IMR-90 (cell line): ENCODE results near the gene C18orf32. TPM values are rescaled to one million over a fixed set of nuclear protein-coding genes. Genes with fewer than 3 reads are reported as not detected.

Experiments used
- ATAC-seq: fragments of 200-7000 bp; cut with Tn5 transposase; 2 replicates; pipeline ENCODE4 v1.9.1; 2020; ENCODE audit warnings: low read depth, mild to moderate bottlenecking, moderate library complexity
- BruUV-seq: library from RNA; stranded (reverse); fragments of 400-500 nt; replicated peaks from 2 replicates; lab custom pipeline; 2021; lab: Mats Ljungman, UMichigan
- CTCF ChIA-PET: fragments of 300-600 bp; formaldehyde crosslinking; extraction: SDS; loops from one replicate; lab custom pipeline; 2021; ENCODE audit warnings: antibody characterized with exemption; lab: Yijun Ruan, JAX
- POLR2A ChIA-PET: fragments of 300-600 bp; sonication (Branson Sonifier 250); formaldehyde crosslinking; loops from one replicate; lab custom pipeline; 2022; ENCODE audit warnings: antibody characterized with exemption; ENCODE audit not compliant: unreplicated experiment; lab: Charles Lee
- DNase-seq: peaks from one replicate; pipeline ENCODE4 v3.0.0; 2013
- H2AFZ ChIP-seq: replicated peaks from 2 replicates; pipeline ENCODE3; 2013; ENCODE audit warnings: low read length, mild to moderate bottlenecking; ENCODE audit not compliant: poor library complexity
- H2AK5ac ChIP-seq: 2 replicates; pipeline ENCODE4 v1.6.1; 2013; ENCODE audit warnings: low read depth, low read length, inconsistent platforms
- H2AK9ac ChIP-seq: replicated peaks from 2 replicates; pipeline ENCODE3; 2013; ENCODE audit warnings: mild to moderate bottlenecking, low read depth, low read length, moderate library complexity; ENCODE audit not compliant: poor library complexity
- H2BK120ac ChIP-seq: 2 replicates; pipeline ENCODE4 v1.6.1; 2013; ENCODE audit warnings: low read depth, low read length, inconsistent platforms
- H2BK15ac ChIP-seq: 3 replicates; pipeline ENCODE4 v1.6.1; 2013; ENCODE audit warnings: low read depth, low read length, inconsistent platforms
- H2BK20ac ChIP-seq: 2 replicates; pipeline ENCODE4 v1.6.1; 2013; ENCODE audit warnings: low read depth, mild to moderate bottlenecking, inconsistent platforms, low read length, moderate library complexity
- H2BK5ac ChIP-seq: 2 replicates; pipeline ENCODE4 v1.6.1; 2013; ENCODE audit warnings: mild to moderate bottlenecking, low read depth, low read length, inconsistent platforms; ENCODE audit not compliant: poor library complexity, severe bottlenecking
- H3K14ac ChIP-seq: replicated peaks from 2 replicates; pipeline ENCODE4 v1.6.1; 2013; ENCODE audit warnings: low read depth, low read length, inconsistent platforms
- H3K18ac ChIP-seq: 2 replicates; pipeline ENCODE4 v1.6.1; 2013; ENCODE audit warnings: low read depth, low read length, control low read depth
- H3K23ac ChIP-seq: 2 replicates; pipeline ENCODE4 v1.6.1; 2013; ENCODE audit warnings: low read depth, low read length, inconsistent platforms
- H3K27ac ChIP-seq: 2 replicates; pipeline ENCODE4 v1.5.1; 2013; ENCODE audit warnings: mild to moderate bottlenecking, control low read depth, low read length; ENCODE audit not compliant: insufficient read depth
- H3K27me3 ChIP-seq: 2 replicates; pipeline ENCODE4 v1.6.1; 2013; ENCODE audit warnings: low read length; ENCODE audit not compliant: control insufficient read depth, insufficient read depth
- H3K36me3 ChIP-seq: 2 replicates; pipeline ENCODE4 v1.6.1; 2013; ENCODE audit warnings: low read length, mixed read lengths; ENCODE audit not compliant: control insufficient read depth, insufficient read depth
- H3K4ac ChIP-seq: 2 replicates; pipeline ENCODE4 v1.6.1; 2013; ENCODE audit warnings: low read depth, low read length, inconsistent platforms
- H3K4me1 ChIP-seq: 2 replicates; pipeline ENCODE4 v1.6.1; 2013; ENCODE audit warnings: low read length, mixed read lengths; ENCODE audit not compliant: control insufficient read depth, insufficient read depth
- H3K4me2 ChIP-seq: 2 replicates; pipeline ENCODE4 v1.6.1; 2013; ENCODE audit warnings: low read depth, mild to moderate bottlenecking, control low read depth, low read length, moderate library complexity
- H3K4me3 ChIP-seq: 2 replicates; pipeline ENCODE4 v1.5.1; 2013; ENCODE audit warnings: low read depth, mild to moderate bottlenecking, control low read depth, low read length, moderate library complexity; ENCODE audit not compliant: insufficient read depth
- H3K56ac ChIP-seq: 2 replicates; pipeline ENCODE4 v1.6.1; 2013; ENCODE audit warnings: low read length, inconsistent platforms; ENCODE audit not compliant: insufficient read depth; ENCODE audit errors: extremely low read depth
- H3K79me1 ChIP-seq, 2 experiments: 2 replicates each; pipeline ENCODE4 v1.6.1; 2013; ENCODE audit warnings: low read length in 2 of 2, inconsistent platforms in 1 of 2, low read depth in 1 of 2
- H3K9ac ChIP-seq: 2 replicates; pipeline ENCODE4 v1.6.1; 2013; ENCODE audit warnings: low read depth, low read length, control low read depth
- H3K9me1 ChIP-seq: 2 replicates; pipeline ENCODE4 v1.6.1; 2013; ENCODE audit warnings: low read length, inconsistent platforms; ENCODE audit not compliant: insufficient read depth
- H3K9me3 ChIP-seq: 2 replicates; pipeline ENCODE4 v1.6.1; 2013; ENCODE audit warnings: low read length; ENCODE audit not compliant: control insufficient read depth, insufficient read depth
- H4K20me1 ChIP-seq: 2 replicates; pipeline ENCODE4 v1.6.1; 2013; ENCODE audit warnings: low read length, inconsistent platforms; ENCODE audit not compliant: insufficient read depth
- H4K5ac ChIP-seq: 2 replicates; pipeline ENCODE4 v1.6.1; 2013; ENCODE audit warnings: mild to moderate bottlenecking, low read depth, low read length, control low read depth
- H4K8ac ChIP-seq, 2 experiments: 2 replicates each; pipeline ENCODE4 v1.6.1; 2013; ENCODE audit warnings: low read depth in 2 of 2, low read length in 2 of 2, control low read depth in 1 of 2, inconsistent platforms in 1 of 2
- H4K91ac ChIP-seq: 2 replicates; pipeline ENCODE4 v1.6.1; 2013; ENCODE audit warnings: low read depth, low read length, inconsistent platforms; ENCODE audit not compliant: insufficient read depth
- BHLHE40 ChIP-seq: fragments of 150-350 bp; IDR thresholded peaks from 2 replicates; pipeline ENCODE4 v1.6.1; 2016; ENCODE audit warnings: mild to moderate bottlenecking, low read depth, low read length
- CEBPB ChIP-seq: IDR thresholded peaks from 2 replicates; pipeline ENCODE4 v1.6.1; 2012; ENCODE audit warnings: low read depth, low read length, improper control_type of control experiment
- CHD1 ChIP-seq: IDR thresholded peaks from 2 replicates; pipeline ENCODE4 v1.6.1; 2012; ENCODE audit warnings: low read depth, low read length, improper control_type of control experiment
- FOS ChIP-seq: fragments of 150-350 bp; IDR thresholded peaks from 2 replicates; pipeline ENCODE4 v1.6.1; 2016; ENCODE audit warnings: low read depth, low read length
- MAFK ChIP-seq: IDR thresholded peaks from 2 replicates; pipeline ENCODE4 v1.6.1; 2012; ENCODE audit warnings: low read depth, low read length, improper control_type of control experiment
- MAZ ChIP-seq: IDR thresholded peaks from 2 replicates; pipeline ENCODE4 v1.6.1; 2012; ENCODE audit warnings: low read depth, mild to moderate bottlenecking, low read length, improper control_type of control experiment, moderate library complexity, borderline replicate concordance
- MXI1 ChIP-seq: IDR thresholded peaks from 2 replicates; pipeline ENCODE4 v1.6.1; 2012; ENCODE audit warnings: low read depth, mild to moderate bottlenecking, low read length, moderate library complexity, borderline replicate concordance
- POLR2A ChIP-seq: IDR thresholded peaks from 2 replicates; pipeline ENCODE4 v1.6.1; 2012; ENCODE audit warnings: mild to moderate bottlenecking, low read depth, low read length
- RAD21 ChIP-seq: IDR thresholded peaks from 2 replicates; pipeline ENCODE4 v1.6.1; 2012; ENCODE audit warnings: low read length, improper control_type of control experiment
- RFX5 ChIP-seq: IDR thresholded peaks from 2 replicates; pipeline ENCODE4 v1.8.0; 2012; ENCODE audit warnings: low read depth, mild to moderate bottlenecking, low read length, moderate library complexity
- SMC3 ChIP-seq: fragments of 150-350 bp; IDR thresholded peaks from 2 replicates; pipeline ENCODE4 v1.6.1; 2016; ENCODE audit warnings: low read depth, mild to moderate bottlenecking, antibody characterized with exemption, low read length, moderate library complexity
- WGBS, 2 experiments: methylation state at CpG; one replicate each; pipeline versions ENCODE4 v1.1.5 to v1.1.7; 2013; ENCODE audit warnings: missing lambda C conversion rate in 2 of 2; ENCODE audit not compliant: insufficient read length in 1 of 2; ENCODE audit errors: extremely low coverage in 2 of 2; 5-methylcytosine and 5-hydroxymethylcytosine counted together
- dilution Hi-C: fragments of 300-500 bp; cut with HindIII; formaldehyde crosslinking; loops from one replicate; pipeline ENCODE4 v1.14.3; 2018; ENCODE audit warnings: low sequenced_read_pairs; ENCODE audit not compliant: unreplicated experiment
- in situ Hi-C: fragments of 300-500 bp; cut with MboI; formaldehyde crosslinking; loops from 3 replicates; pipeline ENCODE4 v1.14.3; 2019; ENCODE audit warnings: low sequenced_read_pairs, inconsistent platforms, mixed read lengths
- intact Hi-C: fragments of 100-400 bp; cut with micrococcal nuclease; formaldehyde crosslinking; loops from 2 replicates; pipeline ENCODE4 v1.10.0; 2022
- polyA plus RNA-seq, 3 experiments: library from polyadenylated mRNA; depleted of rRNA; stranded (reverse); fragments of >200 nt; gene quantifications; 2 replicates each; pipeline ENCODE4 v1.2.3, GENCODE V29; 2012; ENCODE audit warnings: low replicate concordance in 1 of 3
- total RNA-seq: library from RNA; depleted of rRNA; stranded (reverse); fragments of >200 nt; gene quantifications from 2 replicates; pipeline ENCODE4 v1.2.3, GENCODE V29; 2012
- TF ChIP-seq, protein P1 (sequence below): conservative IDR thresholded peaks from 2 replicates; pipeline ENCODE4 v1.5.1; 2012; ENCODE audit warnings: mild to moderate bottlenecking, low read depth, low read length, improper control_type of control experiment

Gene C18orf32
- total and polyA plus RNA-seq, 2 of the 4 experiments (the other 2 are of a cell fraction): 3.6 to 21.4 TPM

DNA sequence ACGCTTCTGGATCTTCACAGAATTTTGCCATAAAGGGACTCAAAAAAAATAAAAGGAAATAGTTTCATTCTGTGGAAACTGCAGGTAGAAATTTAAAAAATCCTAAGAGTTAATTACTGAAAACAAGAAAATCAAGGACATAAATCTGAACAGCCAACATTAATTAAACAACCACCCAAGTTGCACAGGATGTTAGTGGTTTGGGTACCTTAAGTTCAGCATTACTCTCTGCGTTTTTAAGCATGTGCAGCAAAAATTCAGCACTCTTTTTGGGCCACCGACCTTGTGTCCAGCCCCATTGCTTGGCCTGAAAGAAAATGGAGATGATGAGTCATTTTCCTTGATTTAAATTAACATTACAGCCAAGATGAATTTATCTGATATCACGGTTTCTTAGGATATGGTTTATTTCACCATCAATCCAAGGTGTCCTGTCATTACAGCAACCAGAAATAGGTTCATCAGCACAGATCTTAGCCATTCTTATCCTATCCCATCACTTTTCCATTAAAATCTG lies 3.3 kb upstream of the C18orf32 start:
- Histone ChIP-seq H3K79me1 (peaks cover 18 to 22% of the 10 kb centered on the region in 2 experiments; a peak in 3 of 4 replicates), H2BK15ac (no peak overlapping the region), H3K9ac (peak overlapping the region; percentile 29), H3K9me3 (no peaks in the 10 kb centered on the region), H2AFZ (no peak overlapping the region), H3K4me1 (peaks cover 2% of the 10 kb centered on the region; the same call in 1 of the 2 replicates), H2AK5ac (no peak overlapping the region), H3K27me3 (no peaks in the 10 kb centered on the region), H4K20me1 (peaks cover 27% of the 10 kb centered on the region), H3K36me3 (peaks cover 19% of the 10 kb centered on the region), H2BK20ac (no peak overlapping the region), H2BK120ac (no peak overlapping the region), H3K4ac (no peak overlapping the region), H3K18ac (no peak overlapping the region), H2AK9ac (no peak overlapping the region), H3K27ac (no peak overlapping the region), H3K4me3 (no peak overlapping the region), H2BK5ac (no peak overlapping the region), H3K14ac (no peak overlapping the region), H4K8ac (no peak overlapping the region), H3K23ac (no peak overlapping the region), H3K4me2 (peak overlapping the region; percentile 31; the same call in 1 of the 2 replicates), H4K91ac (no peak overlapping the region), H4K5ac (no peak overlapping the region), H3K56ac (0 out of 2 replicates have a peak overlapping the region, but pooled peaks have one; percentile 41), H3K9me1 (no peaks in the 10 kb centered on the region)
- BruUV-seq: no TSS peak
- WGBS, 2 experiments: no CpG with 5 or more reads among the region's 4 CpGs
- CTCF ChIA-PET: no interaction called here
- dilution Hi-C loops: no loop called here
- intact Hi-C loops: loop anchor here (10.0 kb wide), 1 partner anchor 794 kb away; the partner anchor contains the start of genes CXXC1 and MBD1
- in situ Hi-C loops: loop anchor here (10.0 kb wide), 1 partner anchor 354 kb away; no protein-coding TSS in a partner anchor
- POLR2A ChIA-PET: no interaction called here
- no peak for TF ChIP-seq MXI1
- no peak for TF ChIP-seq RAD21
- no peak for TF ChIP-seq CEBPB
- TF ChIP-seq FOS: no peak
- TF ChIP-seq, protein P1, sequence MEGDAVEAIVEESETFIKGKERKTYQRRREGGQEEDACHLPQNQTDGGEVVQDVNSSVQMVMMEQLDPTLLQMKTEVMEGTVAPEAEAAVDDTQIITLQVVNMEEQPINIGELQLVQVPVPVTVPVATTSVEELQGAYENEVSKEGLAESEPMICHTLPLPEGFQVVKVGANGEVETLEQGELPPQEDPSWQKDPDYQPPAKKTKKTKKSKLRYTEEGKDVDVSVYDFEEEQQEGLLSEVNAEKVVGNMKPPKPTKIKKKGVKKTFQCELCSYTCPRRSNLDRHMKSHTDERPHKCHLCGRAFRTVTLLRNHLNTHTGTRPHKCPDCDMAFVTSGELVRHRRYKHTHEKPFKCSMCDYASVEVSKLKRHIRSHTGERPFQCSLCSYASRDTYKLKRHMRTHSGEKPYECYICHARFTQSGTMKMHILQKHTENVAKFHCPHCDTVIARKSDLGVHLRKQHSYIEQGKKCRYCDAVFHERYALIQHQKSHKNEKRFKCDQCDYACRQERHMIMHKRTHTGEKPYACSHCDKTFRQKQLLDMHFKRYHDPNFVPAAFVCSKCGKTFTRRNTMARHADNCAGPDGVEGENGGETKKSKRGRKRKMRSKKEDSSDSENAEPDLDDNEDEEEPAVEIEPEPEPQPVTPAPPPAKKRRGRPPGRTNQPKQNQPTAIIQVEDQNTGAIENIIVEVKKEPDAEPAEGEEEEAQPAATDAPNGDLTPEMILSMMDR: no peak
- no peak for TF ChIP-seq RFX5
- TF ChIP-seq MAZ: no peak
- TF ChIP-seq BHLHE40: no peak
- no peak for TF ChIP-seq MAFK
- TF ChIP-seq SMC3: no peak
- no peak for TF ChIP-seq POLR2A
- TF ChIP-seq CHD1: no peak
- ATAC-seq (no peak), DNase-seq (no peak)
